PC-9 (cell line): ENCODE measurements around the gene RHOBTB1. TPM values are rescaled to one million over a fixed set of nuclear protein-coding genes. Genes with fewer than 3 reads are reported as not detected.

ENCODE experiments used
- BruUV-seq: library from RNA; stranded (reverse); fragments of 400-500 nt; replicated peaks from 2 replicates; lab custom pipeline; 2021; lab: Mats Ljungman, UMichigan
- CTCF ChIA-PET: fragments of 300-600 bp; sonication (Branson Sonifier 250); formaldehyde crosslinking; loops from one replicate; lab custom pipeline; 2022; ENCODE audit warnings: antibody characterized with exemption; lab: Charles Lee
- POLR2A ChIA-PET: fragments of 300-600 bp; sonication (Branson Sonifier 250); formaldehyde crosslinking; loops from one replicate; lab custom pipeline; 2022; ENCODE audit warnings: antibody characterized with exemption; ENCODE audit not compliant: unreplicated experiment; lab: Charles Lee
- DNase-seq, 2 experiments: peaks; one replicate each; pipeline versions ENCODE4 v3.0.0 to v3.0.0-alpha.2; 2015 to 2022; ENCODE audit warnings: mixed read lengths in 1 of 2
- H2AFZ ChIP-seq: fragments of 200-600 bp; sonication (generic); 2 replicates; pipeline ENCODE4 v1.8.1; 2017; ENCODE audit warnings: antibody characterized with exemption
- H3F3A ChIP-seq: fragments of 200-600 bp; sonication (generic); 2 replicates; pipeline ENCODE4 v1.8.1; 2017; ENCODE audit warnings: antibody characterized with exemption, mild to moderate bottlenecking, low read depth; ENCODE audit not compliant: insufficient read depth
- H3K27ac ChIP-seq: fragments of 200-600 bp; sonication (generic); 2 replicates; pipeline ENCODE4 v1.6.1; 2016; ENCODE audit warnings: mixed run types
- H3K27me3 ChIP-seq: fragments of 200-600 bp; sonication (generic); 2 replicates; pipeline ENCODE4 v1.6.1; 2016; ENCODE audit warnings: low read depth, mixed run types; ENCODE audit not compliant: insufficient read depth
- H3K36me3 ChIP-seq: fragments of 200-600 bp; sonication (generic); 2 replicates; pipeline ENCODE4 v1.6.1; 2016; ENCODE audit warnings: low read depth, mixed run types
- H3K4me1 ChIP-seq: fragments of 200-600 bp; sonication (generic); replicated peaks from 2 replicates; pipeline ENCODE4 v1.6.1; 2016; ENCODE audit warnings: mixed run types; ENCODE audit not compliant: insufficient read depth
- H3K4me2 ChIP-seq: fragments of 200-600 bp; sonication (generic); 2 replicates; pipeline ENCODE4 v1.6.1; 2017; ENCODE audit warnings: mixed run types
- H3K4me3 ChIP-seq: fragments of 200-600 bp; sonication (generic); 2 replicates; pipeline ENCODE4 v1.6.1; 2016; ENCODE audit warnings: mixed run types
- H3K79me2 ChIP-seq: fragments of 200-600 bp; sonication (generic); 2 replicates; pipeline ENCODE4 v1.6.1; 2017; ENCODE audit warnings: low read depth, mixed run types
- H3K9me2 ChIP-seq: fragments of 200-600 bp; sonication (generic); 2 replicates; pipeline ENCODE4 v1.8.1; 2017; ENCODE audit warnings: mild to moderate bottlenecking; ENCODE audit not compliant: insufficient read depth
- H3K9me3 ChIP-seq: fragments of 200-600 bp; sonication (generic); 2 replicates; pipeline ENCODE4 v1.8.1; 2016; ENCODE audit warnings: low read depth; ENCODE audit not compliant: insufficient read depth
- H4K20me1 ChIP-seq: fragments of 200-600 bp; sonication (generic); 2 replicates; pipeline ENCODE4 v1.8.1; 2017; ENCODE audit not compliant: insufficient read depth
- CTCF ChIP-seq: fragments of 200-600 bp; sonication (generic); conservative IDR thresholded peaks from 2 replicates; pipeline ENCODE4 v1.6.1; 2017; ENCODE audit warnings: mixed run types, antibody characterized with exemption, mild to moderate bottlenecking, moderate library complexity
- EZH2 ChIP-seq: fragments of 200-600 bp; sonication (generic); IDR thresholded peaks from 2 replicates; pipeline ENCODE4 v1.8.0; 2017; ENCODE audit warnings: antibody characterized with exemption, low read depth
- intact Hi-C: fragments of 100-400 bp; cut with micrococcal nuclease; formaldehyde crosslinking; loops from one replicate; pipeline ENCODE4 v1.10.0; 2022; ENCODE audit not compliant: unreplicated experiment
- total RNA-seq: library from RNA; stranded (reverse); gene quantifications from 2 replicates; pipeline ENCODE4 v1.2.3, GENCODE V29; 2021

The RHOBTB1 gene
- total RNA-seq, 1 experiment from 2014 or later = 5.2 TPM

GRCh38 chr10:60914690-60915141 lies 29.3 kb downstream of the RHOBTB1 start:
- Histone ChIP-seq H3K9me3 (no peaks in the 10 kb centered on the region), H3K79me2 (no peaks in the 10 kb centered on the region), H3K9me2 (no peaks in the 10 kb centered on the region), H2AFZ (no peak overlapping the region), H4K20me1 (no peaks in the 10 kb centered on the region), H3K36me3 (no peaks in the 10 kb centered on the region), H3K27ac (no peak overlapping the region), H3K4me1 (no peaks in the 10 kb centered on the region; the same call in 1 of the 2 replicates), H3K4me2 (no peak overlapping the region), H3K4me3 (no peak overlapping the region), H3K27me3 (no peaks in the 10 kb centered on the region), H3F3A (no peaks in the 10 kb centered on the region)
- intact Hi-C loops = no loop called here
- CTCF ChIA-PET = no interaction called here
- no peak for TF ChIP-seq CTCF
- no peak for TF ChIP-seq EZH2
- BruUV-seq = no TSS peak
- DNase-seq = no peak
- POLR2A ChIA-PET = no interaction called here

GRCh38 chr10:60913657-60914056 lies 30.3 kb downstream of the RHOBTB1 start:
- Histone ChIP-seq H3K27me3 (no peaks in the 10 kb centered on the region), H3K36me3 (no peaks in the 10 kb centered on the region), H3F3A (no peaks in the 10 kb centered on the region), H3K79me2 (no peaks in the 10 kb centered on the region), H3K9me3 (no peaks in the 10 kb centered on the region), H4K20me1 (no peaks in the 10 kb centered on the region), H3K27ac (no peak overlapping the region), H3K4me1 (no peaks in the 10 kb centered on the region; the same call in 1 of the 2 replicates), H3K4me2 (no peak overlapping the region), H3K4me3 (no peak overlapping the region), H2AFZ (no peak overlapping the region), H3K9me2 (no peaks in the 10 kb centered on the region)
- ChIA-PET POLR2A (no interaction called here), CTCF (interaction anchor here (0.6 kb wide), 1 partner anchor 29 kb away, joined by 17 read pairs; no protein-coding TSS in a partner anchor)
- no peak for DNase-seq
- TF ChIP-seq CTCF (no peak), EZH2 (no peak)
- intact Hi-C loops = no loop called here
- BruUV-seq = no TSS peak

- ChIA-PET CTCF (interaction anchor here (0.6 kb wide), 1 partner anchor 30 kb away, joined by 17 read pairs; no protein-coding TSS in a partner anchor), POLR2A (no interaction called here)
- Histone ChIP-seq H3F3A (no peaks in the 10 kb centered on the region), H3K4me3 (no peak overlapping the region), H3K36me3 (no peaks in the 10 kb centered on the region), H4K20me1 (no peaks in the 10 kb centered on the region), H3K4me1 (no peaks in the 10 kb centered on the region; the same call in 1 of the 2 replicates), H2AFZ (no peak overlapping the region), H3K27ac (no peak overlapping the region), H3K79me2 (no peaks in the 10 kb centered on the region), H3K9me3 (no peaks in the 10 kb centered on the region), H3K27me3 (no peaks in the 10 kb centered on the region), H3K4me2 (no peak overlapping the region), H3K9me2 (no peaks in the 10 kb centered on the region)
- no peak for DNase-seq
- BruUV-seq = no TSS peak
- no peak for TF ChIP-seq EZH2
- TF ChIP-seq CTCF = no peak
- intact Hi-C loops = no loop called here
Observed at GRCh38 chr10:60913071-60913470, 30.9 kb downstream of the RHOBTB1 start.
